Spinal cord (tissue), 10 donors: ENCODE data around the gene SPEF2. TPM values are rescaled to one million over a fixed set of nuclear protein-coding genes. Genes with fewer than 3 reads are reported as not detected.

ENCODE experiments used
- DNase-seq, 6 donors: peaks; one replicate each; pipeline versions ENCODE4 v3.0.0 to v3.0.0-alpha.2; 2013 to 2015; ENCODE audit warnings: low spot score in 6 of 6, low read depth in 4 of 6
- H3K27ac ChIP-seq: one replicate; pipeline ENCODE4 v1.5.1; 2013; ENCODE audit warnings: low read depth, low read length, control low read depth
- H3K27me3 ChIP-seq: one replicate; pipeline ENCODE4 v1.6.1; 2013; ENCODE audit warnings: low read length; ENCODE audit not compliant: control insufficient read depth, insufficient read depth
- H3K36me3 ChIP-seq: one replicate; pipeline ENCODE4 v1.6.1; 2013; ENCODE audit warnings: low read length; ENCODE audit not compliant: control insufficient read depth, insufficient read depth
- H3K4me1 ChIP-seq: one replicate; pipeline ENCODE4 v1.6.1; 2013; ENCODE audit warnings: low read length; ENCODE audit not compliant: control insufficient read depth, insufficient read depth
- H3K4me3 ChIP-seq: one replicate; pipeline ENCODE4 v1.5.1; 2013; ENCODE audit warnings: low read depth, low read length, control low read depth
- H3K9me3 ChIP-seq: one replicate; pipeline ENCODE4 v1.6.1; 2013; ENCODE audit warnings: low read length; ENCODE audit not compliant: control insufficient read depth, insufficient read depth
- WGBS: methylation state at CpG from one replicate; pipeline ENCODE4 v1.1.5; 2013; ENCODE audit warnings: missing lambda C conversion rate; ENCODE audit not compliant: insufficient coverage; 5-methylcytosine and 5-hydroxymethylcytosine counted together
- polyA plus RNA-seq, 2 donors: library from polyadenylated mRNA; unstranded; fragments of 120-200 nt; gene quantifications; one replicate each; pipeline ENCODE4 v1.2.1, GENCODE V29; 2013; ENCODE audit not compliant: insufficient read length in 2 of 2
- small RNA-seq: library from RNA; depleted of rRNA; stranded (forward); fragments of <200 nt; gene quantifications from one replicate; pipeline ENCODE3, GENCODE V24; 2014; ENCODE audit warnings: low replicate concordance
- total RNA-seq, 2 donors: library from RNA; depleted of rRNA in 1 of 2; stranded (reverse); fragments of 120-200 nt in 1 of 2; fragments of >200 nt in 1 of 2; gene quantifications; one replicate each; pipeline versions ENCODE4 v1.2.3 to v1.2.4, GENCODE V29; 2013 to 2014
- donor health status: healthy.

SPEF2 gene
- total and polyA plus RNA-seq, 4 donors: 14.9 to 36.4 (median 21.7) TPM

DNA sequence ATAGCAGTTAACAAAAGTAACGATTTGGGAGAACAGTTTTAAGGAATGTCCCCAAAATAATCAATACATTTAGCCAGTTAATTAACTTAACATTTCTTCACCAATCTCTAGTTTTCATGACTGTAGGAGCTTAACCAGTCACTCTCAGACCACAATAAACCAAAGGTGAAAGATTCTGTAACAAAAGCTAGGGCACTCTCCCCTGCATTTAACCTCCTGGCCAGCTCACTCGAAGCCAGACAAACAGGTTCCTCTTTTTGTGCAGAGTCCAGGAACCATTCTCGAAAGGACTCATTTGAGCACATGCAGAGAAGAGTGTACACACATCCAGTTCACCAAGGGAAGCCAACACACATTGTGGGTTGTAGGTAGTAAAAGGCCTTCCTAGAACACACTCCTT, 245.5 kb downstream of the SPEF2 start:
- H3K27me3 ChIP-seq: no peaks in the 10 kb centered on the region
- DNase-seq: no peak
- H3K9me3 ChIP-seq: peaks cover 2% of the 10 kb centered on the region
- H3K27ac ChIP-seq: no peak overlapping the region
- no peaks in the 10 kb centered on the region for H3K4me1 ChIP-seq
- H3K4me3 ChIP-seq: no peak overlapping the region
- no peaks in the 10 kb centered on the region for H3K36me3 ChIP-seq
- WGBS: 100% methylated on average over 1 of the region's 3 CpGs

Small RNAs within 50 kb of the gene (small RNA-seq; reads per million reads assigned to genes)
- not detected for gene RNU7-130P

Other genes with a start within 250 kb of the SPEF2 start
- gene IL7R, start 239.0 kb downstream of the SPEF2 start, total RNA-seq: 1 to 10 TPM in 1 of 2 donors, under 1 TPM in 1; 0.50 to 1.3 TPM
- 1 to 10 TPM; 1.8 to 2.1 TPM for gene IL7R, start 239.0 kb downstream of the SPEF2 start, polyA plus RNA-seq